H9 (cell line): ENCODE results near the gene ACSM3. TPM values are rescaled to one million over a fixed set of nuclear protein-coding genes. Genes with fewer than 3 reads are reported as not detected.

ENCODE experiments used
- DNase-seq: peaks from one replicate; pipeline ENCODE4 v3.0.0-alpha.2; 2017
- H2AFZ ChIP-seq: one replicate; pipeline ENCODE4 v1.6.1; 2013; ENCODE audit warnings: mild to moderate bottlenecking, low read length, control low read depth, moderate library complexity
- H2AK5ac ChIP-seq: 2 replicates; pipeline ENCODE4 v1.6.1; 2013; ENCODE audit warnings: low read length, control low read depth, mixed read lengths; ENCODE audit not compliant: insufficient read length
- H2BK120ac ChIP-seq: one replicate; pipeline ENCODE4 v1.6.1; 2013; ENCODE audit warnings: low read depth, mild to moderate bottlenecking, low read length, control low read depth, inconsistent platforms; ENCODE audit not compliant: poor library complexity, severe bottlenecking
- H2BK12ac ChIP-seq: 2 replicates; pipeline ENCODE4 v1.6.1; 2013; ENCODE audit warnings: low read length, control low read depth, mixed read lengths, low read depth; ENCODE audit not compliant: insufficient read length
- H2BK15ac ChIP-seq: 2 replicates; pipeline ENCODE4 v1.6.1; 2013; ENCODE audit warnings: low read depth, low read length, control low read depth
- H2BK20ac ChIP-seq: one replicate; pipeline ENCODE4 v1.6.1; 2013; ENCODE audit warnings: low read depth, mild to moderate bottlenecking, low read length, control low read depth, inconsistent platforms; ENCODE audit not compliant: poor library complexity, severe bottlenecking
- H2BK5ac ChIP-seq: 2 replicates; pipeline ENCODE4 v1.6.1; 2013; ENCODE audit warnings: low read length, control low read depth, mixed read lengths; ENCODE audit not compliant: insufficient read length
- H3K14ac ChIP-seq: 2 replicates; pipeline ENCODE4 v1.6.1; 2013; ENCODE audit warnings: low read length, control low read depth; ENCODE audit not compliant: insufficient read depth
- H3K18ac ChIP-seq: 2 replicates; pipeline ENCODE4 v1.6.1; 2013; ENCODE audit warnings: low read depth, mild to moderate bottlenecking, mixed read lengths, low read length, control low read depth; ENCODE audit not compliant: insufficient read length
- H3K23ac ChIP-seq: 2 replicates; pipeline ENCODE4 v1.6.1; 2013; ENCODE audit warnings: low read length, control low read depth, mixed read lengths, low read depth; ENCODE audit not compliant: insufficient read length
- H3K23me2 ChIP-seq: 2 replicates; pipeline ENCODE4 v1.6.1; 2013; ENCODE audit warnings: low read depth, mild to moderate bottlenecking, mixed read lengths, low read length, control low read depth; ENCODE audit not compliant: insufficient read length, poor library complexity, severe bottlenecking
- H3K27ac ChIP-seq: 2 replicates; pipeline ENCODE4 v1.5.1; 2013; ENCODE audit warnings: low read length, control low read depth, mixed read lengths, low read depth; ENCODE audit not compliant: insufficient read length
- H3K27me3 ChIP-seq: 2 replicates; pipeline ENCODE4 v1.6.1; 2013; ENCODE audit warnings: low read length, control low read depth, inconsistent platforms; ENCODE audit not compliant: insufficient read depth
- H3K4ac ChIP-seq: 2 replicates; pipeline ENCODE4 v1.6.1; 2013; ENCODE audit warnings: low read depth, mild to moderate bottlenecking, control low read depth, inconsistent platforms, low read length, moderate library complexity
- H3K4me1 ChIP-seq: 2 replicates; pipeline ENCODE4 v1.6.1; 2013; ENCODE audit warnings: low read length, control low read depth, inconsistent platforms; ENCODE audit not compliant: insufficient read depth
- H3K4me2 ChIP-seq: 2 replicates; pipeline ENCODE4 v1.6.1; 2013; ENCODE audit warnings: low read length, control low read depth, mixed read lengths; ENCODE audit not compliant: insufficient read length, insufficient read depth
- H3K56ac ChIP-seq: 2 replicates; pipeline ENCODE4 v1.6.1; 2013; ENCODE audit warnings: low read depth, mild to moderate bottlenecking, mixed read lengths, low read length, control low read depth; ENCODE audit not compliant: insufficient read length
- H3K79me1 ChIP-seq: 2 replicates; pipeline ENCODE4 v1.6.1; 2013; ENCODE audit warnings: low read depth, mild to moderate bottlenecking, moderate library complexity, low read length, control low read depth, inconsistent platforms; ENCODE audit not compliant: insufficient read depth, poor library complexity, severe bottlenecking
- H3K79me2 ChIP-seq: 2 replicates; pipeline ENCODE4 v1.6.1; 2013; ENCODE audit warnings: low read length, control low read depth, inconsistent platforms; ENCODE audit not compliant: insufficient read depth
- H3K9ac ChIP-seq: 2 replicates; pipeline ENCODE4 v1.6.1; 2013; ENCODE audit warnings: low read length, control low read depth, mixed read lengths; ENCODE audit not compliant: insufficient read length; ENCODE audit errors: extremely low read depth
- H3K9me3 ChIP-seq: one replicate; pipeline ENCODE4 v1.6.1; 2013; ENCODE audit warnings: low read depth, low read length, inconsistent platforms; ENCODE audit not compliant: control insufficient read depth
- H3T11ph ChIP-seq: one replicate; pipeline ENCODE4 v1.6.1; 2013; ENCODE audit warnings: mild to moderate bottlenecking, low read length, control low read depth, inconsistent platforms
- H4K20me1 ChIP-seq: one replicate; pipeline ENCODE4 v1.6.1; 2013; ENCODE audit not compliant: control insufficient read depth, insufficient read length, insufficient read depth
- H4K5ac ChIP-seq: 2 replicates; pipeline ENCODE4 v1.6.1; 2013; ENCODE audit warnings: low read depth, mild to moderate bottlenecking, mixed read lengths, low read length, control low read depth; ENCODE audit not compliant: insufficient read length
- H4K8ac ChIP-seq: replicated peaks from 2 replicates; pipeline ENCODE4 v1.6.1; 2013; ENCODE audit warnings: low read length, control low read depth, mixed read lengths, low read depth; ENCODE audit not compliant: insufficient read length
- H4K91ac ChIP-seq: 2 replicates; pipeline ENCODE4 v1.6.1; 2013; ENCODE audit warnings: low read depth, mild to moderate bottlenecking, moderate library complexity, mixed read lengths, low read length, control low read depth; ENCODE audit not compliant: insufficient read length
- H3K27ac Mint-ChIP-seq, 3 experiments: 2 replicates in 2 of 3; 3 replicates in 1 of 3; pipeline ENCODE4 v1.8.0; 2020 to 2021; ENCODE audit warnings: mixed read lengths in 3 of 3, mild to moderate bottlenecking in 1 of 3, moderate library complexity in 1 of 3
- H3K27me3 Mint-ChIP-seq: 2 replicates; pipeline ENCODE4 v1.8.0; 2021; ENCODE audit warnings: low read depth, mild to moderate bottlenecking, moderate library complexity, mixed read lengths
- H3K36me3 Mint-ChIP-seq, 3 experiments: 2 replicates in 2 of 3; 3 replicates in 1 of 3; pipeline ENCODE4 v1.8.0; 2020 to 2021; ENCODE audit warnings: low read depth in 3 of 3, mixed read lengths in 3 of 3; ENCODE audit not compliant: insufficient read depth in 1 of 3
- H3K4me1 Mint-ChIP-seq, 2 experiments: 2 replicates each; pipeline ENCODE4 v1.8.0; 2020; ENCODE audit warnings: mixed read lengths in 2 of 2
- H3K4me3 Mint-ChIP-seq, 2 experiments: 2 replicates in 1 of 2; 3 replicates in 1 of 2; pipeline ENCODE4 v1.8.0; 2020 to 2021; ENCODE audit warnings: mild to moderate bottlenecking in 2 of 2, mixed read lengths in 2 of 2, moderate library complexity in 1 of 2
- H3K9me3 Mint-ChIP-seq, 2 experiments: 2 replicates in 1 of 2; 3 replicates in 1 of 2; pipeline ENCODE4 v1.8.0; 2020; ENCODE audit warnings: mild to moderate bottlenecking in 2 of 2, mixed read lengths in 2 of 2, moderate library complexity in 1 of 2
- CTCF ChIP-seq: fragments of 200-600 bp; sonication (generic); conservative IDR thresholded peaks from 3 replicates; pipeline ENCODE4 v1.8.0; 2021; ENCODE audit warnings: antibody characterized with exemption, mild to moderate bottlenecking
- WGBS: extraction: QIAGEN DNeasy Blood & Tissue Kit; methylation state at CpG from one replicate; pipeline ENCODE4 v1.1.7; 2013; ENCODE audit warnings: missing lambda C conversion rate, low lambda C conversion rate, mixed read lengths; ENCODE audit not compliant: insufficient read length; ENCODE audit errors: extremely low coverage; 5-methylcytosine and 5-hydroxymethylcytosine counted together
- total RNA-seq: library from RNA; stranded (reverse); gene quantifications from 2 replicates; pipeline ENCODE4 v1.2.1, GENCODE V29; 2021

ACSM3 gene
- total RNA-seq, 1 experiment from 2014 or later, result 3.1 TPM

- Histone ChIP-seq H3K23me2 (no peaks in the 10 kb centered on the region), H3K14ac (no peak overlapping the region), H4K20me1 (no peaks in the 10 kb centered on the region), H2BK15ac (no peak overlapping the region), H3K23ac (no peak overlapping the region), H3K27ac (no peak overlapping the region), H3K4me1 (no peaks in the 10 kb centered on the region), H3K79me1 (no peaks in the 10 kb centered on the region), H4K8ac (no peak overlapping the region), H3K18ac (no peak overlapping the region), H3K9ac (no peak overlapping the region), H2BK5ac (no peak overlapping the region), H2BK120ac (no peak overlapping the region), H3K79me2 (no peaks in the 10 kb centered on the region), H3K27me3 (no peaks in the 10 kb centered on the region), H3K4ac (no peak overlapping the region), H2BK12ac (no peak overlapping the region), H3T11ph (no peak overlapping the region), H3K9me3 (no peaks in the 10 kb centered on the region), H2AFZ (no peak overlapping the region), H2AK5ac (no peak overlapping the region), H3K4me2 (no peak overlapping the region), H3K56ac (no peak overlapping the region), H2BK20ac (no peak overlapping the region), H4K5ac (no peak overlapping the region), H4K91ac (no peak overlapping the region)
- TF ChIP-seq CTCF, result no peak
- H3K36me3 Mint-ChIP-seq, result peaks cover 0 to 10% (median 0%) of the 10 kb centered on the region in 3 experiments; a peak in 1 of 7 replicates
- peaks cover 16 to 18% of the 10 kb centered on the region in 2 experiments for H3K4me1 Mint-ChIP-seq
- H3K4me3 Mint-ChIP-seq, result no peak overlapping the region
- H3K27me3 Mint-ChIP-seq, result peaks cover 5% of the 10 kb centered on the region
- peaks cover 10 to 12% of the 10 kb centered on the region in 2 experiments for H3K9me3 Mint-ChIP-seq
- no CpG with 5 or more reads among the region's 2 CpGs for WGBS
- DNase-seq, result no peak
- no peak overlapping the region for H3K27ac Mint-ChIP-seq
Observed at GRCh38 chr16:20760346-20760745, 3.5 kb upstream of the ACSM3 start.
